Measurements from ENCODE around the gene TET1.

The TET1 gene

GRCh38 chr10:68550747-68551411 is 9.3 kb upstream of the TET1 start:
- H3K4me3 ChIP-seq (ENCODE audit: low read depth, low read length) = no peak overlapping the region
- H3K9me3 ChIP-seq (ENCODE audit: control insufficient read depth, insufficient read depth, low read length) = no peaks in the 10 kb centered on the region
- H3K4me1 ChIP-seq (ENCODE audit: control insufficient read depth, insufficient read depth, low read length) = peaks cover 6% of the 10 kb centered on the region
- H3K9ac ChIP-seq (ENCODE audit: low read depth, low read length) = no peak overlapping the region
- H3K27ac ChIP-seq (ENCODE audit: low read depth, low read length) = no peak overlapping the region
- H3K27me3 ChIP-seq (ENCODE audit: control insufficient read depth, insufficient read depth, low read length) = no peaks in the 10 kb centered on the region
- H3K36me3 ChIP-seq (ENCODE audit: control insufficient read depth, insufficient read depth, low read length) = no peaks in the 10 kb centered on the region

GRCh38 chr10:68553138-68553537 is 7.0 kb upstream of the TET1 start:
- H3K4me1 ChIP-seq (ENCODE audit: control insufficient read depth, insufficient read depth, low read length) = peaks cover 6% of the 10 kb centered on the region
- no peaks in the 10 kb centered on the region for H3K36me3 ChIP-seq (ENCODE audit: control insufficient read depth, insufficient read depth, low read length)
- H3K4me3 ChIP-seq (ENCODE audit: low read depth, low read length) = no peak overlapping the region
- no peak overlapping the region; the same call in 1 of the 2 replicates for H3K9ac ChIP-seq (ENCODE audit: low read depth, low read length)
- no peak overlapping the region for H3K27ac ChIP-seq (ENCODE audit: low read depth, low read length)
- no peaks in the 10 kb centered on the region for H3K27me3 ChIP-seq (ENCODE audit: control insufficient read depth, insufficient read depth, low read length)
- H3K9me3 ChIP-seq (ENCODE audit: control insufficient read depth, insufficient read depth, low read length) = no peaks in the 10 kb centered on the region

GRCh38 chr10:68553599-68553998 is 6.5 kb upstream of the TET1 start:
- H3K4me3 ChIP-seq (ENCODE audit: low read depth, low read length) = no peak overlapping the region
- no peak overlapping the region for H3K27ac ChIP-seq (ENCODE audit: low read depth, low read length)
- H3K4me1 ChIP-seq (ENCODE audit: control insufficient read depth, insufficient read depth, low read length) = peaks cover 6% of the 10 kb centered on the region
- no peaks in the 10 kb centered on the region for H3K36me3 ChIP-seq (ENCODE audit: control insufficient read depth, insufficient read depth, low read length)
- H3K9ac ChIP-seq (ENCODE audit: low read depth, low read length) = no peak overlapping the region; the same call in 1 of the 2 replicates
- H3K9me3 ChIP-seq (ENCODE audit: control insufficient read depth, insufficient read depth, low read length) = no peaks in the 10 kb centered on the region
- H3K27me3 ChIP-seq (ENCODE audit: control insufficient read depth, insufficient read depth, low read length) = no peaks in the 10 kb centered on the region

GRCh38 chr10:68558478-68558877 is 1.7 kb upstream of the TET1 start:
- Histone ChIP-seq H3K4me1 (ENCODE audit: control insufficient read depth, insufficient read depth, low read length) (peaks cover 14% of the 10 kb centered on the region), H3K4me3 (ENCODE audit: low read depth, low read length) (no peak overlapping the region), H3K9ac (ENCODE audit: low read depth, low read length) (no peak overlapping the region), H3K9me3 (ENCODE audit: control insufficient read depth, insufficient read depth, low read length) (no peaks in the 10 kb centered on the region), H3K27me3 (ENCODE audit: control insufficient read depth, insufficient read depth, low read length) (no peaks in the 10 kb centered on the region), H3K36me3 (ENCODE audit: control insufficient read depth, insufficient read depth, low read length) (no peaks in the 10 kb centered on the region), H3K27ac (ENCODE audit: low read depth, low read length) (no peak overlapping the region)

- Histone ChIP-seq H3K27me3 (ENCODE audit: control insufficient read depth, insufficient read depth, low read length) (no peaks in the 10 kb centered on the region), H3K9ac (ENCODE audit: low read depth, low read length) (no peak overlapping the region), H3K27ac (ENCODE audit: low read depth, low read length) (no peak overlapping the region), H3K36me3 (ENCODE audit: control insufficient read depth, insufficient read depth, low read length) (peaks cover under 1% of the 10 kb centered on the region; the same call in 1 of the 2 replicates), H3K4me1 (ENCODE audit: control insufficient read depth, insufficient read depth, low read length) (peaks cover 12% of the 10 kb centered on the region), H3K9me3 (ENCODE audit: control insufficient read depth, insufficient read depth, low read length) (no peaks in the 10 kb centered on the region), H3K4me3 (ENCODE audit: low read depth, low read length) (no peak overlapping the region; the same call in 1 of the 2 replicates)
Measured at GRCh38 chr10:68559251-68559650, 886 bp upstream of the TET1 start.

GRCh38 chr10:68559841-68560185 is 324 bp upstream of the TET1 start:
- H3K4me3 ChIP-seq (ENCODE audit: low read depth, low read length) = peak overlapping the region; percentile 84
- H3K9me3 ChIP-seq (ENCODE audit: control insufficient read depth, insufficient read depth, low read length) = no peaks in the 10 kb centered on the region
- H3K36me3 ChIP-seq (ENCODE audit: control insufficient read depth, insufficient read depth, low read length) = peaks cover 5% of the 10 kb centered on the region; the same call in 1 of the 2 replicates
- peaks cover 12% of the 10 kb centered on the region for H3K4me1 ChIP-seq (ENCODE audit: control insufficient read depth, insufficient read depth, low read length)
- no peak overlapping the region for H3K27ac ChIP-seq (ENCODE audit: low read depth, low read length)
- no peaks in the 10 kb centered on the region for H3K27me3 ChIP-seq (ENCODE audit: control insufficient read depth, insufficient read depth, low read length)
- H3K9ac ChIP-seq (ENCODE audit: low read depth, low read length) = no peak overlapping the region

- Histone ChIP-seq H3K9me3 (ENCODE audit: control insufficient read depth, insufficient read depth, low read length) (no peaks in the 10 kb centered on the region), H3K9ac (ENCODE audit: low read depth, low read length) (peak overlapping the region; percentile 81), H3K27ac (ENCODE audit: low read depth, low read length) (peak overlapping the region; percentile 97), H3K36me3 (ENCODE audit: control insufficient read depth, insufficient read depth, low read length) (peaks cover 5% of the 10 kb centered on the region; the same call in 1 of the 2 replicates), H3K4me3 (ENCODE audit: low read depth, low read length) (peak overlapping the region; percentile 84), H3K4me1 (ENCODE audit: control insufficient read depth, insufficient read depth, low read length) (peaks cover 20% of the 10 kb centered on the region), H3K27me3 (ENCODE audit: control insufficient read depth, insufficient read depth, low read length) (no peaks in the 10 kb centered on the region)
Measured at GRCh38 chr10:68560943-68561864, 1.1 kb downstream of the TET1 start.

- H3K4me1 ChIP-seq (ENCODE audit: control insufficient read depth, insufficient read depth, low read length) = peaks cover 20% of the 10 kb centered on the region
- no peaks in the 10 kb centered on the region for H3K27me3 ChIP-seq (ENCODE audit: control insufficient read depth, insufficient read depth, low read length)
- H3K36me3 ChIP-seq (ENCODE audit: control insufficient read depth, insufficient read depth, low read length) = peaks cover 9% of the 10 kb centered on the region; the same call in 1 of the 2 replicates
- H3K9ac ChIP-seq (ENCODE audit: low read depth, low read length) = peak overlapping the region; percentile 67
- H3K4me3 ChIP-seq (ENCODE audit: low read depth, low read length) = peak overlapping the region; percentile 84
- peak overlapping the region; percentile 97 for H3K27ac ChIP-seq (ENCODE audit: low read depth, low read length)
- H3K9me3 ChIP-seq (ENCODE audit: control insufficient read depth, insufficient read depth, low read length) = no peaks in the 10 kb centered on the region
Measured at GRCh38 chr10:68561865-68562649, 1.9 kb downstream of the TET1 start.

GRCh38 chr10:68562661-68563570 is 2.8 kb downstream of the TET1 start:
- H3K4me3 ChIP-seq (ENCODE audit: low read depth, low read length) = peak overlapping the region; percentile 84
- peak overlapping the region; percentile 75 for H3K9ac ChIP-seq (ENCODE audit: low read depth, low read length)
- peak overlapping the region; percentile 97 for H3K27ac ChIP-seq (ENCODE audit: low read depth, low read length)
- no peaks in the 10 kb centered on the region for H3K9me3 ChIP-seq (ENCODE audit: control insufficient read depth, insufficient read depth, low read length)
- peaks cover 20% of the 10 kb centered on the region for H3K4me1 ChIP-seq (ENCODE audit: control insufficient read depth, insufficient read depth, low read length)
- no peaks in the 10 kb centered on the region for H3K27me3 ChIP-seq (ENCODE audit: control insufficient read depth, insufficient read depth, low read length)
- H3K36me3 ChIP-seq (ENCODE audit: control insufficient read depth, insufficient read depth, low read length) = peaks cover 10% of the 10 kb centered on the region; the same call in 1 of the 2 replicates

- H3K4me1 ChIP-seq (ENCODE audit: control insufficient read depth, insufficient read depth, low read length) = peaks cover 15% of the 10 kb centered on the region
- no peaks in the 10 kb centered on the region for H3K27me3 ChIP-seq (ENCODE audit: control insufficient read depth, insufficient read depth, low read length)
- H3K4me3 ChIP-seq (ENCODE audit: low read depth, low read length) = no peak overlapping the region
- H3K9ac ChIP-seq (ENCODE audit: low read depth, low read length) = no peak overlapping the region
- no peak overlapping the region for H3K27ac ChIP-seq (ENCODE audit: low read depth, low read length)
- H3K36me3 ChIP-seq (ENCODE audit: control insufficient read depth, insufficient read depth, low read length) = peaks cover 10% of the 10 kb centered on the region; the same call in 1 of the 2 replicates
- H3K9me3 ChIP-seq (ENCODE audit: control insufficient read depth, insufficient read depth, low read length) = no peaks in the 10 kb centered on the region
Measured at GRCh38 chr10:68564712-68565111, 4.6 kb downstream of the TET1 start.
